HEK293T (cell line): Measurements from ENCODE around the gene CIB1.

ENCODE experiments used
- CTCF ChIA-PET: fragments of 350-600 bp; formaldehyde crosslinking; extraction: SDS; loops from one replicate; lab custom pipeline; 2021; ENCODE audit warnings: antibody characterized with exemption, inconsistent platforms; lab: Yijun Ruan, JAX
- POLR2A ChIA-PET: fragments of 350-600 bp; formaldehyde crosslinking; extraction: SDS; loops from one replicate; lab custom pipeline; 2020; ENCODE audit warnings: antibody characterized with exemption, inconsistent platforms; lab: Yijun Ruan, JAX
- DNase-seq: peaks from one replicate; pipeline ENCODE4 v3.0.0; 2012; ENCODE audit warnings: mixed read lengths; ENCODE audit errors: extremely low spot score
- ARNT ChIP-seq: fragments of 450-650 bp; IDR thresholded peaks from 2 replicates; pipeline ENCODE4 v1.6.1; 2017; ENCODE audit warnings: mild to moderate bottlenecking
- BHLHE40 ChIP-seq: fragments of 450-650 bp; IDR thresholded peaks from 2 replicates; pipeline ENCODE4 v1.6.1; 2016; ENCODE audit warnings: mild to moderate bottlenecking, moderate library complexity, borderline replicate concordance
- CTBP1 ChIP-seq: fragments of 450-650 bp; IDR thresholded peaks from 2 replicates; pipeline ENCODE4 v1.6.1; 2016; ENCODE audit warnings: borderline replicate concordance
- ELF4 ChIP-seq: fragments of 450-650 bp; IDR thresholded peaks from 2 replicates; pipeline ENCODE4 v1.6.1; 2017; ENCODE audit warnings: antibody characterized with exemption
- FOXA1 ChIP-seq: fragments of 450-650 bp; IDR thresholded peaks from 2 replicates; pipeline ENCODE4 v1.6.1; 2016; ENCODE audit warnings: mild to moderate bottlenecking
- FOXK2 ChIP-seq: fragments of 450-650 bp; IDR thresholded peaks from 2 replicates; pipeline ENCODE4 v1.6.1; 2016; ENCODE audit warnings: mild to moderate bottlenecking
- FOXM1 ChIP-seq: fragments of 450-650 bp; IDR thresholded peaks from 2 replicates; pipeline ENCODE4 v1.6.1; 2017; ENCODE audit warnings: mild to moderate bottlenecking, borderline replicate concordance
- HDGF ChIP-seq: fragments of 450-650 bp; IDR thresholded peaks from 2 replicates; pipeline ENCODE4 v1.6.1; 2017; ENCODE audit warnings: antibody characterized with exemption, borderline replicate concordance
- L3MBTL2 ChIP-seq: fragments of 450-650 bp; conservative IDR thresholded peaks from 2 replicates; pipeline ENCODE4 v1.6.1; 2016; ENCODE audit warnings: mild to moderate bottlenecking
- LEF1 ChIP-seq: fragments of 450-650 bp; IDR thresholded peaks from 2 replicates; pipeline ENCODE4 v1.6.1; 2017; ENCODE audit warnings: mild to moderate bottlenecking, borderline replicate concordance
- NFRKB ChIP-seq: fragments of 450-650 bp; IDR thresholded peaks from 2 replicates; pipeline ENCODE4 v1.6.1; 2016; ENCODE audit warnings: mild to moderate bottlenecking, moderate library complexity
- PKNOX1 ChIP-seq: fragments of 450-650 bp; IDR thresholded peaks from 2 replicates; pipeline ENCODE4 v1.6.1; 2016
- SP1 ChIP-seq: fragments of 450-650 bp; IDR thresholded peaks from 2 replicates; pipeline ENCODE4 v1.6.1; 2017
- SUZ12 ChIP-seq: fragments of 450-650 bp; IDR thresholded peaks from 2 replicates; pipeline ENCODE4 v1.6.1; 2016; ENCODE audit warnings: mild to moderate bottlenecking
- TARDBP ChIP-seq: fragments of 450-650 bp; IDR thresholded peaks from 2 replicates; pipeline ENCODE4 v1.6.1; 2016
- ZNF384 ChIP-seq: fragments of 450-650 bp; IDR thresholded peaks from 2 replicates; pipeline ENCODE4 v1.6.1; 2016

Gene CIB1

GRCh38 chr15:90240856-90241255 is 7.1 kb upstream of the CIB1 start:
- DNase-seq = no peak
- TF ChIP-seq FOXM1 (no peak), SP1 (no peak), CTBP1 (no peak), FOXK2 (no peak), L3MBTL2 (no peak), NFRKB (no peak), TARDBP (no peak), HDGF (no peak), LEF1 (no peak), FOXA1 (no peak), PKNOX1 (no peak), BHLHE40 (no peak), ELF4 (no peak), SUZ12 (no peak), ARNT (no peak), ZNF384 (no peak)
- POLR2A ChIA-PET = interaction anchor here (1.5 kb wide), 1 partner anchor 8 kb away, joined by 4 read pairs; the partner anchor contains the start of gene TTLL13
- CTCF ChIA-PET = no interaction called here

- ChIA-PET CTCF (no interaction called here), POLR2A (no interaction called here)
- no peak for DNase-seq
- TF ChIP-seq FOXA1 (no peak), BHLHE40 (no peak)
Measured at GRCh38 chr15:90239371-90239770, 5.6 kb upstream of the CIB1 start.

GRCh38 chr15:90234096-90234988 is 601 bp upstream of the CIB1 start, which contains the start of gene GDPGP1:
TSS of gene GDPGP1 (plus strand) at chr15:90234209. CDS start at chr15:90240909, 6,700 bp downstream.
- CTCF ChIA-PET = interaction anchor here (1.2 to 5.1 kb wide), 5 partner anchors 13 to 95 kb away, joined by 3 to 37 read pairs (median 5); no protein-coding TSS in a partner anchor
- TF ChIP-seq ELF4 (no peak; the same call in 1 of the 2 replicates), SUZ12 (no peak), PKNOX1 (no peak), SP1 (no peak), NFRKB (no peak), L3MBTL2 (no peak)
- DNase-seq = no peak
- POLR2A ChIA-PET = interaction anchor here (0.9 to 3.1 kb wide), 13 partner anchors 8 to 483 kb away, joined by 3 to 37 read pairs (median 6); partner anchors contain the start of genes BLM, IDH2, NGRN and SEMA4B

- POLR2A ChIA-PET = interaction anchor here (0.6 to 3.1 kb wide), 10 partner anchors 11 to 67 kb away, joined by 3 to 37 read pairs (median 10); partner anchors contain the start of genes NGRN, SEMA4B and TTLL13
- no peak for DNase-seq
Measured at GRCh38 chr15:90232941-90233386, 777 bp downstream of the CIB1 start.

GRCh38 chr15:90232196-90232595 is 1.5 kb downstream of the CIB1 start:
- ChIA-PET POLR2A (interaction anchor here (2.0 to 3.1 kb wide), 3 partner anchors 17 to 36 kb away, joined by 6 to 37 read pairs (median 10); partner anchors contain the start of genes SEMA4B and TTLL13), CTCF (interaction anchor here (1.1 to 5.1 kb wide), 3 partner anchors 9 to 17 kb away, joined by 3 to 37 read pairs (median 4); partner anchors contain the start of gene TTLL13)
- DNase-seq = no peak
- TF ChIP-seq FOXK2 (no peak), SUZ12 (no peak), NFRKB (no peak), FOXM1 (no peak), TARDBP (no peak), ELF4 (no peak), FOXA1 (no peak), ZNF384 (no peak), CTBP1 (no peak), L3MBTL2 (no peak), SP1 (no peak), BHLHE40 (no peak), LEF1 (no peak), HDGF (no peak), PKNOX1 (no peak), ARNT (no peak)

More at GRCh38 chr15:90232941-90233386, 777 bp downstream of the CIB1 start:
- CTCF ChIA-PET = interaction anchor here (0.6 to 5.1 kb wide), 8 partner anchors 10 to 94 kb away, joined by 3 to 37 read pairs (median 4); partner anchors contain the start of genes SEMA4B and TTLL13
- TF ChIP-seq FOXM1 (no peak), BHLHE40 (no peak), L3MBTL2 (no peak), NFRKB (no peak), TARDBP (no peak)
